ENCODE data around the gene ACAP2. TPM values are rescaled to one million over a fixed set of nuclear protein-coding genes. Genes with fewer than 3 reads are reported as not detected.

The ACAP2 gene
- total and polyA plus RNA-seq, 2 experiments from 2014 or later: 45.6 to 104 TPM

- no peak overlapping the region for H3K4me3 Mint-ChIP-seq
- H3K79me2 ChIP-seq (replicated peaks; ENCODE audit: insufficient read depth): no peaks in the 10 kb centered on the region
- no peak overlapping the region for H3K4me2 ChIP-seq
- H3K27me3 Mint-ChIP-seq (ENCODE audit: insufficient read depth, low read depth, poor library complexity): no peaks in the 10 kb centered on the region
- no peaks in the 10 kb centered on the region; the same call in 2 of the 3 replicates for H3K9me3 Mint-ChIP-seq
- no peak overlapping the region for H3K4me3 ChIP-seq
- ATAC-seq (no peak), DNase-seq (ENCODE audit: low spot score) (no peak)
- H3K27ac ChIP-seq (ENCODE audit: low read depth): no peak overlapping the region
- no peaks in the 10 kb centered on the region for H4K20me1 ChIP-seq (replicated peaks; ENCODE audit: insufficient read depth)
- no peaks in the 10 kb centered on the region for H3F3A ChIP-seq (replicated peaks; ENCODE audit: low read depth)
- H2AFZ ChIP-seq: no peak overlapping the region; the same call in 1 of the 2 replicates
- H3K9me2 ChIP-seq (ENCODE audit: insufficient read depth): peaks cover 8% of the 10 kb centered on the region; the same call in 1 of the 2 replicates
- H3K4me1 Mint-ChIP-seq: peaks cover 14% of the 10 kb centered on the region
- no peak overlapping the region for H3K27ac Mint-ChIP-seq
- no peaks in the 10 kb centered on the region for H3K36me3 ChIP-seq (ENCODE audit: insufficient read depth)
- H3K36me3 Mint-ChIP-seq (ENCODE audit: low read depth): no peaks in the 10 kb centered on the region; the same call in 2 of the 3 replicates
- no peaks in the 10 kb centered on the region for H3K27me3 ChIP-seq (ENCODE audit: insufficient read depth)
- TF ChIP-seq JUNB (IDR thresholded peaks at IDR 0.05; ENCODE audit: unreplicated experiment) (no peak), STAT1 (IDR thresholded peaks at IDR 0.05; ENCODE audit: unreplicated experiment) (no peak), ZNF114 (CRISPR knock-in tag; IDR thresholded peaks at IDR 0.05) (no peak), NANOG (IDR thresholded peaks at IDR 0.05; ENCODE audit: borderline replicate concordance) (no peak), EZH2 (IDR thresholded peaks at IDR 0.05; ENCODE audit: low read depth, unreplicated experiment) (no peak), ZNF331 (CRISPR knock-in tag; IDR thresholded peaks at IDR 0.05; ENCODE audit: low read depth) (no peak), ETS1 (IDR thresholded peaks at IDR 0.05) (no peak), REST (IDR thresholded peaks at IDR 0.05; ENCODE audit: unreplicated experiment) (no peak), CREB1 (CRISPR knock-in tag; IDR thresholded peaks at IDR 0.05; ENCODE audit: low read depth) (no peak), POLR2AphosphoS5 (IDR thresholded peaks at IDR 0.05; ENCODE audit: low read depth) (no peak), CTCF (conservative IDR thresholded peaks at IDR 0.05; ENCODE audit: low read depth in 2 of 2) (no peak), EZH2phosphoT487 (IDR thresholded peaks at IDR 0.05; ENCODE audit: unreplicated experiment) (no peak), ZNF462 (CRISPR knock-in tag; IDR thresholded peaks at IDR 0.05) (no peak)
- H3K4me1 ChIP-seq (ENCODE audit: insufficient read depth): no peaks in the 10 kb centered on the region
Observed at GRCh38 chr3:195451373-195452015, 8.7 kb upstream of the ACAP2 start.
